ENCODE measurements around the gene PROSER3. TPM values are rescaled to one million over a fixed set of nuclear protein-coding genes. Genes with fewer than 3 reads are reported as not detected.

Gene PROSER3
- total RNA-seq, 1 donor = 5.8 TPM

DNA sequence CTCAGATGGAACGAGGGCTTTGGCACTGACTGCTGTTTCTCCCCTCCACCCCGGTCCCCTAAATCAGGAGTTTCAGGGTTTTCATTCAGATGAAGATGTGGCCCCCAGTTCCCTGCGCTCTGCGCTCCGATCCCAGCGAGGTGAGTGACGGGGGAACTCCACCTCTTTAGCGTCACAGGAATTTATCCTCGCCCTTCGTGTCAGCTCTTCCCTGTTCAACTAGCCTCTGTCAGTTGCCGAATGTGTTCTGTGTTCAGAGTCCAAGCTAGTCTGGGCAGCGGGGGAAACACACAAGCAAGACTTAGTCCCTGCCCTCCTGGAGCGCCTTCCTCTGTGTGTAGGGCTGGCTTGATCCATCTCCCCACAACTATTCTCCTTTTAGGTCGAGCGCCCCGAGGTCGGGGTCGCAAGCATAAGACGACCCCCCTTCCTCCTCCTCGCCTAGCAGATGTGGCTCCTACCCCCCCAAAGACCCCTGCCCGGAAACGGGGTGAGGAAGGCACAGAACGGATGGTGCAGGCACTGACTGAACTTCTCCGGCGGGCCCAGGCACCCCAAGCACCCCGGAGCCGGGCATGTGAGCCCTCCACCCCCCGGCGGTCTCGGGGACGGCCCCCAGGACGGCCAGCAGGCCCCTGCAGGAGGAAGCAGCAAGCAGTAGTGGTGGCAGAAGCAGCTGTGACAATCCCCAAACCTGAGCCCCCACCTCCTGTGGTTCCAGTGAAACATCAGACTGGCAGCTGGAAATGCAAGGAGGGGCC is 38.4 kb upstream of the PROSER3 start:
- H4K20me1 ChIP-seq (ENCODE audit: insufficient read depth, low read length) = peaks cover 25% of the 10 kb centered on the region
- H3K4me3 ChIP-seq (ENCODE audit: insufficient read depth, low read length) = peak overlapping the region; percentile 90
- H3K36me3 ChIP-seq (ENCODE audit: insufficient read depth, low read length) = peaks cover 37% of the 10 kb centered on the region

DNA sequence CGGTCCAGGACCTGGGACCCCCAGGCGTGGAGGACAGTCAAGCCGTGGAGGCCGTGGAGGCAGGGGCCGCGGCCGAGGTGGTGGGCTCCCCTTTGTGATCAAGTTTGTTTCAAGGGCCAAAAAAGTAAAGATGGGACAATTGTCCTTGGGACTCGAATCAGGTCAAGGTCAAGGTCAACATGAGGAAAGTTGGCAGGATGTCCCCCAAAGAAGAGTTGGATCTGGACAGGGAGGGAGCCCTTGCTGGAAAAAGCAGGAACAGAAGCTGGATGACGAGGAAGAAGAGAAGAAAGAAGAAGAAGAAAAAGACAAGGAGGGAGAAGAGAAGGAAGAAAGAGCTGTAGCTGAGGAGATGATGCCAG is 37.8 kb upstream of the PROSER3 start:
- Histone ChIP-seq H4K20me1 (ENCODE audit: insufficient read depth, low read length) (peaks cover 25% of the 10 kb centered on the region), H3K9me3 (ENCODE audit: low read depth, low read length) (no peaks in the 10 kb centered on the region), H3K36me3 (ENCODE audit: insufficient read depth, low read length) (peaks cover 43% of the 10 kb centered on the region), H3K27me3 (ENCODE audit: insufficient read depth, low read length) (no peaks in the 10 kb centered on the region), H3K27ac (ENCODE audit: low read depth, low read length) (no peak overlapping the region), H3K79me2 (ENCODE audit: insufficient read depth, low read length) (peaks cover 50% of the 10 kb centered on the region), H2AFZ (ENCODE audit: low read length) (no peak overlapping the region), H3K4me2 (ENCODE audit: insufficient read depth, low read length) (no peak overlapping the region), H3K4me3 (ENCODE audit: insufficient read depth, low read length) (no peak overlapping the region), H3K4me1 (ENCODE audit: insufficient read depth, low read length) (peaks cover 17% of the 10 kb centered on the region)
- TF ChIP-seq, protein P1, sequence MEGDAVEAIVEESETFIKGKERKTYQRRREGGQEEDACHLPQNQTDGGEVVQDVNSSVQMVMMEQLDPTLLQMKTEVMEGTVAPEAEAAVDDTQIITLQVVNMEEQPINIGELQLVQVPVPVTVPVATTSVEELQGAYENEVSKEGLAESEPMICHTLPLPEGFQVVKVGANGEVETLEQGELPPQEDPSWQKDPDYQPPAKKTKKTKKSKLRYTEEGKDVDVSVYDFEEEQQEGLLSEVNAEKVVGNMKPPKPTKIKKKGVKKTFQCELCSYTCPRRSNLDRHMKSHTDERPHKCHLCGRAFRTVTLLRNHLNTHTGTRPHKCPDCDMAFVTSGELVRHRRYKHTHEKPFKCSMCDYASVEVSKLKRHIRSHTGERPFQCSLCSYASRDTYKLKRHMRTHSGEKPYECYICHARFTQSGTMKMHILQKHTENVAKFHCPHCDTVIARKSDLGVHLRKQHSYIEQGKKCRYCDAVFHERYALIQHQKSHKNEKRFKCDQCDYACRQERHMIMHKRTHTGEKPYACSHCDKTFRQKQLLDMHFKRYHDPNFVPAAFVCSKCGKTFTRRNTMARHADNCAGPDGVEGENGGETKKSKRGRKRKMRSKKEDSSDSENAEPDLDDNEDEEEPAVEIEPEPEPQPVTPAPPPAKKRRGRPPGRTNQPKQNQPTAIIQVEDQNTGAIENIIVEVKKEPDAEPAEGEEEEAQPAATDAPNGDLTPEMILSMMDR (IDR thresholded peaks at IDR 0.05; ENCODE audit: extremely low read depth, low read depth, low read length) = no peak
- DNase-seq (ENCODE audit: insufficient read length, low spot score, missing footprints) = peak; percentile 72

More for the DNA sequence above, 38.4 kb upstream of the PROSER3 start:
- Histone ChIP-seq H3K9me3 (ENCODE audit: low read depth, low read length) (no peaks in the 10 kb centered on the region), H2AFZ (ENCODE audit: low read length) (no peak overlapping the region), H3K4me1 (ENCODE audit: insufficient read depth, low read length) (peaks cover 17% of the 10 kb centered on the region), H3K27me3 (ENCODE audit: insufficient read depth, low read length) (no peaks in the 10 kb centered on the region), H3K27ac (ENCODE audit: low read depth, low read length) (no peak overlapping the region), H3K4me2 (ENCODE audit: insufficient read depth, low read length) (peak overlapping the region; percentile 84), H3K79me2 (ENCODE audit: insufficient read depth, low read length) (peaks cover 50% of the 10 kb centered on the region)
- DNase-seq (ENCODE audit: insufficient read length, low spot score, missing footprints) = peak; percentile 85
- TF ChIP-seq, protein P1 (IDR thresholded peaks at IDR 0.05; ENCODE audit: extremely low read depth, low read depth, low read length) = no peak

DNA sequence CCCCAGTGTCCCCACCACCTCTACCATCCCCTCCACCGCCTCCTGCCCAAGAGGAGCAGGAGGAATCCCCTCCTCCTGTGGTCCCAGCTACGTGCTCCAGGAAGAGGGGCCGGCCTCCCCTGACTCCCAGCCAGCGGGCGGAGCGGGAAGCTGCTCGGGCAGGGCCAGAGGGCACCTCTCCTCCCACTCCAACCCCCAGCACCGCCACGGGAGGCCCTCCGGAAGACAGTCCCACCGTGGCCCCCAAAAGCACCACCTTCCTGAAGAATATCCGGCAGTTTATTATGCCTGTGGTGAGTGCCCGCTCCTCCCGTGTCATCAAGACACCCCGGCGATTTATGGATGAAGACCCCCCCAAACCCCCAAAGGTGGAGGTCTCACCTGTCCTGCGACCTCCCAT is 37.3 kb upstream of the PROSER3 start:
- peak; percentile 80 for DNase-seq (ENCODE audit: insufficient read length, low spot score, missing footprints)
- peaks cover 48% of the 10 kb centered on the region for H3K36me3 ChIP-seq (ENCODE audit: insufficient read depth, low read length)
- H2AFZ ChIP-seq (ENCODE audit: low read length) = no peak overlapping the region
- peaks cover 25% of the 10 kb centered on the region for H4K20me1 ChIP-seq (ENCODE audit: insufficient read depth, low read length)
- no peaks in the 10 kb centered on the region for H3K27me3 ChIP-seq (ENCODE audit: insufficient read depth, low read length)
- no peak overlapping the region for H3K27ac ChIP-seq (ENCODE audit: low read depth, low read length)
- no peak overlapping the region for H3K4me3 ChIP-seq (ENCODE audit: insufficient read depth, low read length)
- H3K79me2 ChIP-seq (ENCODE audit: insufficient read depth, low read length) = peaks cover 49% of the 10 kb centered on the region
- no peaks in the 10 kb centered on the region for H3K9me3 ChIP-seq (ENCODE audit: low read depth, low read length)
- TF ChIP-seq, protein P1 (IDR thresholded peaks at IDR 0.05; ENCODE audit: extremely low read depth, low read depth, low read length) = no peak
- no peak overlapping the region for H3K4me2 ChIP-seq (ENCODE audit: insufficient read depth, low read length)
- H3K4me1 ChIP-seq (ENCODE audit: insufficient read depth, low read length) = peaks cover 16% of the 10 kb centered on the region

DNA sequence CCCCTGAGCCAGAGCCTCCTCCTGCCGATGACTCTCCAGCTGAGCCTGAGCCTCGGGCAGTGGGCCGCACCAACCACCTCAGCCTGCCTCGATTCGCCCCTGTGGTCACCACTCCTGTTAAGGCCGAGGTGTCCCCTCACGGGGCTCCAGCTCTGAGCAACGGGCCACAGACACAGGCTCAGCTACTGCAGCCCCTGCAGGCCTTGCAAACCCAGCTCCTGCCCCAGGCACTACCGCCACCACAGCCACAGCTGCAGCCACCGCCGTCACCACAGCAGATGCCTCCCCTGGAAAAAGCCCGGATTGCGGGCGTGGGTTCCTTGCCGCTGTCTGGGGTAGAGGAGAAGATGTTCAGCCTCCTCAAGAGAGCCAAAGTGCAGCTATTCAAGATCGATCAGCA is 36.6 kb upstream of the PROSER3 start:
- no peak overlapping the region for H2AFZ ChIP-seq (ENCODE audit: low read length)
- DNase-seq (ENCODE audit: insufficient read length, low spot score, missing footprints) = no peak
- H3K4me1 ChIP-seq (ENCODE audit: insufficient read depth, low read length) = peaks cover 9% of the 10 kb centered on the region
- H3K9me3 ChIP-seq (ENCODE audit: low read depth, low read length) = no peaks in the 10 kb centered on the region
- H4K20me1 ChIP-seq (ENCODE audit: insufficient read depth, low read length) = peaks cover 25% of the 10 kb centered on the region
- H3K4me3 ChIP-seq (ENCODE audit: insufficient read depth, low read length) = no peak overlapping the region
- no peak overlapping the region for H3K27ac ChIP-seq (ENCODE audit: low read depth, low read length)
- peaks cover 55% of the 10 kb centered on the region for H3K36me3 ChIP-seq (ENCODE audit: insufficient read depth, low read length)
- H3K27me3 ChIP-seq (ENCODE audit: insufficient read depth, low read length) = no peaks in the 10 kb centered on the region
- H3K79me2 ChIP-seq (ENCODE audit: insufficient read depth, low read length) = peaks cover 46% of the 10 kb centered on the region
- TF ChIP-seq, protein P1 (IDR thresholded peaks at IDR 0.05; ENCODE audit: extremely low read depth, low read depth, low read length) = no peak
- H3K4me2 ChIP-seq (ENCODE audit: insufficient read depth, low read length) = no peak overlapping the region

All from osteoblast (primary cell).